Panc1 (cell line): ENCODE measurements around the gene CAPS. TPM values are rescaled to one million over a fixed set of nuclear protein-coding genes. Genes with fewer than 3 reads are reported as not detected.

Source experiments
- ATAC-seq: fragments of 200-7000 bp; cut with Tn5 transposase; 2 replicates; pipeline ENCODE4 v1.9.1; 2020; ENCODE audit warnings: mild to moderate bottlenecking, moderate library complexity
- BruUV-seq: library from RNA; stranded (reverse); fragments of 400-500 nt; replicated peaks from 2 replicates; lab custom pipeline; 2021; lab: Mats Ljungman, UMichigan
- CTCF ChIA-PET: fragments of 300-600 bp; sonication (Branson Sonifier 250); formaldehyde crosslinking; loops from one replicate; lab custom pipeline; 2022; ENCODE audit warnings: antibody characterized with exemption; lab: Charles Lee
- POLR2A ChIA-PET: fragments of 300-600 bp; sonication (Branson Sonifier 250); formaldehyde crosslinking; loops from one replicate; lab custom pipeline; 2022; ENCODE audit warnings: antibody characterized with exemption; lab: Charles Lee
- DNase-seq: peaks from one replicate; pipeline ENCODE4 v3.0.0-alpha.2; 2010; ENCODE audit warnings: low read depth, low spot score
- H3K27ac ChIP-seq: 2 replicates; pipeline ENCODE4 v1.5.1; 2011; ENCODE audit warnings: mild to moderate bottlenecking, low read length, inconsistent platforms
- H3K27me3 ChIP-seq: fragments of 200-500 bp; sonication (Bioruptor generic); 2 replicates; pipeline ENCODE4 v1.6.0; 2014; ENCODE audit warnings: low read length, inconsistent platforms; ENCODE audit not compliant: control insufficient read depth, insufficient read depth
- H3K36me3 ChIP-seq: fragments of 200-500 bp; sonication (Bioruptor generic); 2 replicates; pipeline ENCODE4 v1.5.1; 2014; ENCODE audit warnings: inconsistent platforms, mild to moderate bottlenecking, low read length, moderate library complexity; ENCODE audit not compliant: control insufficient read depth, insufficient read depth
- H3K4me1 ChIP-seq: 2 replicates; pipeline ENCODE4 v1.5.1; 2011; ENCODE audit warnings: inconsistent platforms, mild to moderate bottlenecking, low read length, moderate library complexity; ENCODE audit not compliant: control insufficient read depth, insufficient read depth
- H3K4me3 ChIP-seq, 2 experiments: 2 replicates each; pipeline ENCODE4 v1.5.1; 2011 to 2012; ENCODE audit warnings: low read depth in 2 of 2, low read length in 2 of 2, mild to moderate bottlenecking in 2 of 2, inconsistent platforms in 1 of 2, moderate library complexity in 1 of 2
- H3K9me3 ChIP-seq: fragments of 200-500 bp; sonication (Bioruptor generic); 2 replicates; pipeline ENCODE4 v1.5.1; 2014; ENCODE audit warnings: low read depth, mild to moderate bottlenecking, inconsistent platforms, low read length, moderate library complexity; ENCODE audit not compliant: control insufficient read depth, insufficient read depth
- POLR2AphosphoS5 ChIP-seq: IDR thresholded peaks from 2 replicates; pipeline ENCODE4 v1.6.1; 2012; ENCODE audit warnings: mild to moderate bottlenecking, low read depth, low read length, moderate library complexity
- SIN3A ChIP-seq: IDR thresholded peaks from 2 replicates; pipeline ENCODE4 v1.6.1; 2012; ENCODE audit warnings: low read depth, mild to moderate bottlenecking, low read length, moderate library complexity, borderline replicate concordance; ENCODE audit not compliant: insufficient read depth
- TCF7L2 ChIP-seq: IDR thresholded peaks from 2 replicates; pipeline ENCODE4 v1.6.1; 2011; ENCODE audit warnings: mild to moderate bottlenecking, low read depth, low read length, inconsistent platforms
- in situ Hi-C: cut with HindIII; loops from 2 replicates; pipeline ENCODE4 v1.10.0; 2016; ENCODE audit warnings: low sequenced_read_pairs, low pct_unique_long_range_greater_than_20kb
- intact Hi-C: fragments of 100-400 bp; cut with micrococcal nuclease; formaldehyde crosslinking; loops from one replicate; pipeline ENCODE4 v1.10.0; 2022; ENCODE audit not compliant: unreplicated experiment
- total RNA-seq: library from RNA; stranded (reverse); gene quantifications from one replicate; pipeline ENCODE4 v1.2.1, GENCODE V29; 2021; ENCODE audit not compliant: unreplicated experiment
- TF ChIP-seq, protein P1 (sequence below), 2 experiments: IDR thresholded peaks; 2 replicates each; pipeline ENCODE4 v1.6.1; 2011 to 2012; ENCODE audit warnings: low read depth in 2 of 2, control low read depth in 1 of 2, low read length in 1 of 2, mild to moderate bottlenecking in 1 of 2, moderate library complexity in 1 of 2; ENCODE audit not compliant: insufficient read depth in 1 of 2
- TF ChIP-seq, protein P2 (sequence below): fragments of 450-650 bp; IDR thresholded peaks from 2 replicates; pipeline ENCODE4 v1.5.1; 2017; ENCODE audit warnings: mild to moderate bottlenecking

CAPS gene
- total RNA-seq, 1 experiment from 2014 or later, result 9.2 TPM

DNA sequence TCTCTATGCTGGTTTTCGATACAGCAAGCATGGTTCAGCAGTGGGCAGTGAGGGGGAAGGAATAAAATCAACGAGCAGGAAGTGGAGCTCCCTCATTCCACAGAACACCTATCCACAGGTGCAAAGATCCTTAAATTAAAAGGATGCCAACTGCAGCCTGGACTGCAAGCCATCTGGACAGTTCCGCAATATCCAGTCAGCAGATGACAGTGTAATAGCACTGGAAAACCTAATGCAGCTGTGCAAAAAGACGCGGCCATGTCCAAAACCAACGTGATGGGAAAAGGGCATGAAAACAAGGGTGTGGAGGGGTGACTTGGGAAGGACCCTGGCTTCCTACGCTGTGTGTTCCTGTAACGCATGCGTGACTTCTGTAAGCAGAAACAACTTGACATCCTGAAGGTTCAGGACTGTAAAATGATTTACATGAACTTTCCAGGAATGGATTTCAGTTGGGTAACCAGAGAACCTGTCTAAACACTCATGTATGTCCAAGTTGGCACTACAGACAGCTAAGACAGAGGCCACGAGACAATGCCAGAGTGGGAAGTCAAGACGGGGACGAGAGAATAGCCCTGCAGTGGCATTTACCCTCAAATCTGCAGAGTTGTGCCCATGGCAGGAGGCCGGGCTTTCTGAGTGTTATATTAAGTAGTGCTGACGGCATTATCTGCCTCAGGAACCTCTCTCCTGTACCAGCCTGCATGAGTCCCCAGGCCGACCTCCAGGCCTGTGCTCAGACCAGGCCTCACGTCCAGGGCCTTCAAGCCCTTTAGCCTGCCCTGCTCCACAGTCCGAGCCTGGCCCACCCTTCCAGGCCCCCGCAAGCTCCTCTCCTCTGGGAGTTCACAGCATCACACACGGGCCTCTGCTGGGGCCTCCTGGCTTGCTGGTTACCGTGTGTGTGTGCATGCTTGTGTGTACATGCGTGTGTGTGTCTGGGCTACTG is 26.5 kb downstream of the CAPS start:
- BruUV-seq, result no TSS peak
- no peaks in the 10 kb centered on the region for H3K9me3 ChIP-seq
- in situ Hi-C loops (no loop called here), intact Hi-C loops (no loop called here)
- CTCF ChIA-PET, result no interaction called here
- H3K36me3 ChIP-seq, result no peaks in the 10 kb centered on the region; the same call in 1 of the 2 replicates
- POLR2A ChIA-PET, result no interaction called here
- no peak for DNase-seq
- H3K27me3 ChIP-seq, result no peaks in the 10 kb centered on the region
- no peak for ATAC-seq
- no peaks in the 10 kb centered on the region; the same call in 1 of the 2 replicates for H3K4me1 ChIP-seq
- H3K4me3 ChIP-seq, result no peak overlapping the region
- H3K27ac ChIP-seq, result no peak overlapping the region
- TF ChIP-seq, protein P1, sequence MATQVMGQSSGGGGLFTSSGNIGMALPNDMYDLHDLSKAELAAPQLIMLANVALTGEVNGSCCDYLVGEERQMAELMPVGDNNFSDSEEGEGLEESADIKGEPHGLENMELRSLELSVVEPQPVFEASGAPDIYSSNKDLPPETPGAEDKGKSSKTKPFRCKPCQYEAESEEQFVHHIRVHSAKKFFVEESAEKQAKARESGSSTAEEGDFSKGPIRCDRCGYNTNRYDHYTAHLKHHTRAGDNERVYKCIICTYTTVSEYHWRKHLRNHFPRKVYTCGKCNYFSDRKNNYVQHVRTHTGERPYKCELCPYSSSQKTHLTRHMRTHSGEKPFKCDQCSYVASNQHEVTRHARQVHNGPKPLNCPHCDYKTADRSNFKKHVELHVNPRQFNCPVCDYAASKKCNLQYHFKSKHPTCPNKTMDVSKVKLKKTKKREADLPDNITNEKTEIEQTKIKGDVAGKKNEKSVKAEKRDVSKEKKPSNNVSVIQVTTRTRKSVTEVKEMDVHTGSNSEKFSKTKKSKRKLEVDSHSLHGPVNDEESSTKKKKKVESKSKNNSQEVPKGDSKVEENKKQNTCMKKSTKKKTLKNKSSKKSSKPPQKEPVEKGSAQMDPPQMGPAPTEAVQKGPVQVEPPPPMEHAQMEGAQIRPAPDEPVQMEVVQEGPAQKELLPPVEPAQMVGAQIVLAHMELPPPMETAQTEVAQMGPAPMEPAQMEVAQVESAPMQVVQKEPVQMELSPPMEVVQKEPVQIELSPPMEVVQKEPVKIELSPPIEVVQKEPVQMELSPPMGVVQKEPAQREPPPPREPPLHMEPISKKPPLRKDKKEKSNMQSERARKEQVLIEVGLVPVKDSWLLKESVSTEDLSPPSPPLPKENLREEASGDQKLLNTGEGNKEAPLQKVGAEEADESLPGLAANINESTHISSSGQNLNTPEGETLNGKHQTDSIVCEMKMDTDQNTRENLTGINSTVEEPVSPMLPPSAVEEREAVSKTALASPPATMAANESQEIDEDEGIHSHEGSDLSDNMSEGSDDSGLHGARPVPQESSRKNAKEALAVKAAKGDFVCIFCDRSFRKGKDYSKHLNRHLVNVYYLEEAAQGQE (IDR thresholded peaks at IDR 0.05; ENCODE audit: insufficient read depth in 1 of 2, low read depth in 2 of 2, low read length in 1 of 2), result no peak
- no peak for TF ChIP-seq POLR2AphosphoS5
- TF ChIP-seq, protein P2, sequence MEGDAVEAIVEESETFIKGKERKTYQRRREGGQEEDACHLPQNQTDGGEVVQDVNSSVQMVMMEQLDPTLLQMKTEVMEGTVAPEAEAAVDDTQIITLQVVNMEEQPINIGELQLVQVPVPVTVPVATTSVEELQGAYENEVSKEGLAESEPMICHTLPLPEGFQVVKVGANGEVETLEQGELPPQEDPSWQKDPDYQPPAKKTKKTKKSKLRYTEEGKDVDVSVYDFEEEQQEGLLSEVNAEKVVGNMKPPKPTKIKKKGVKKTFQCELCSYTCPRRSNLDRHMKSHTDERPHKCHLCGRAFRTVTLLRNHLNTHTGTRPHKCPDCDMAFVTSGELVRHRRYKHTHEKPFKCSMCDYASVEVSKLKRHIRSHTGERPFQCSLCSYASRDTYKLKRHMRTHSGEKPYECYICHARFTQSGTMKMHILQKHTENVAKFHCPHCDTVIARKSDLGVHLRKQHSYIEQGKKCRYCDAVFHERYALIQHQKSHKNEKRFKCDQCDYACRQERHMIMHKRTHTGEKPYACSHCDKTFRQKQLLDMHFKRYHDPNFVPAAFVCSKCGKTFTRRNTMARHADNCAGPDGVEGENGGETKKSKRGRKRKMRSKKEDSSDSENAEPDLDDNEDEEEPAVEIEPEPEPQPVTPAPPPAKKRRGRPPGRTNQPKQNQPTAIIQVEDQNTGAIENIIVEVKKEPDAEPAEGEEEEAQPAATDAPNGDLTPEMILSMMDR, result no peak
- no peak for TF ChIP-seq SIN3A
- no peak for TF ChIP-seq TCF7L2

DNA sequence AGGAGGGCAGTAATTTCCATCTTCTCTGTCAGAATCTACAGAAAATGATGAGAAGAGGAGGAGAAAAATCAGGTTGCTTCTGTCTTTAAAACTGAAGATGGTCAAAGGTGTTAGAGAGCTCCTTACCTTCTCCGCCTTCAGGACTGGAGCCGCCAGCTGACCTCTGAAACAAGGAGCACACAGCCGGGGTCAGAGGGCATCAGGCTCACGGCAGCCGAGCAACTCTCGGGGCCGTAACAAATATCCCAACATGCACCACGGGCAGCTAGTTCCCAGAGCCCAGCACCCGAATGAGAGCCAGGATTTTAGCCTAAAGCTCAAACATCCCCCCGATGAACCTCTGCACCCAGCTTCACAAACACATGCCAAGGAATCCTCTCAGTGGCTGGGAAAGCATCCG is 27.6 kb downstream of the CAPS start:
- TF ChIP-seq, protein P1 (IDR thresholded peaks at IDR 0.05; ENCODE audit: insufficient read depth in 1 of 2, low read depth in 2 of 2, low read length in 1 of 2), result no peak
- no peak for TF ChIP-seq POLR2AphosphoS5
- TF ChIP-seq SIN3A, result no peak
- TF ChIP-seq, protein P2, result no peak
- no peak for TF ChIP-seq TCF7L2
- POLR2A ChIA-PET, result no interaction called here
- DNase-seq, result no peak
- intact Hi-C loops, result no loop called here
- BruUV-seq, result no TSS peak
- Histone ChIP-seq H3K27me3 (no peaks in the 10 kb centered on the region), H3K27ac (no peak overlapping the region), H3K36me3 (no peaks in the 10 kb centered on the region; the same call in 1 of the 2 replicates), H3K4me1 (no peaks in the 10 kb centered on the region; the same call in 1 of the 2 replicates), H3K4me3 (no peak overlapping the region), H3K9me3 (no peaks in the 10 kb centered on the region)
- CTCF ChIA-PET, result no interaction called here
- no peak for ATAC-seq
- in situ Hi-C loops, result no loop called here
